HFFc6 (cell line): Measurements from ENCODE around the gene HSPA4. TPM values are rescaled to one million over a fixed set of nuclear protein-coding genes. Genes with fewer than 3 reads are reported as not detected.

Experiments
- DNase-seq: peaks from one replicate; pipeline ENCODE4 v3.0.0-alpha.2; 2018
- H3K27ac Mint-ChIP-seq: 2 replicates; pipeline ENCODE4 v1.8.0; 2020; ENCODE audit warnings: mild to moderate bottlenecking, mixed read lengths
- H3K27me3 Mint-ChIP-seq: 2 replicates; pipeline ENCODE4 v1.8.0; 2021; ENCODE audit warnings: mild to moderate bottlenecking, moderate library complexity, mixed read lengths; ENCODE audit not compliant: insufficient read depth
- H3K36me3 Mint-ChIP-seq: 2 replicates; pipeline ENCODE4 v1.8.0; 2021; ENCODE audit warnings: low read depth, mixed read lengths
- H3K4me1 Mint-ChIP-seq: 2 replicates; pipeline ENCODE4 v1.8.0; 2020; ENCODE audit warnings: low read depth, mixed read lengths
- H3K4me3 Mint-ChIP-seq: 2 replicates; pipeline ENCODE4 v1.8.0; 2020; ENCODE audit warnings: mild to moderate bottlenecking, moderate library complexity, mixed read lengths
- H3K9me3 Mint-ChIP-seq: 2 replicates; pipeline ENCODE4 v1.8.0; 2020; ENCODE audit warnings: mild to moderate bottlenecking, mixed read lengths
- total RNA-seq, 6 experiments: library from RNA; stranded (reverse); fragmentation: NEBNext Ultra II Directional; extraction: Animal tissue kit (Norgen Biotek cat#: 25700); gene quantifications; 2 replicates in 1 of 6; 3 replicates in 5 of 6; pipeline ENCODE4 v1.2.3, GENCODE V29; 2021
- TF ChIP-seq, protein P1 (sequence below): fragments of 200-600 bp; sonication (generic); IDR thresholded peaks from 2 replicates; pipeline ENCODE4 v1.5.0; 2021; ENCODE audit warnings: antibody characterized with exemption, mild to moderate bottlenecking

HSPA4 gene
- total RNA-seq, 6 experiments from 2014 or later = 181 to 235 (median 214) TPM

- Mint-ChIP-seq H3K36me3 (no peaks in the 10 kb centered on the region), H3K9me3 (no peaks in the 10 kb centered on the region), H3K27ac (no peak overlapping the region), H3K4me1 (no peaks in the 10 kb centered on the region; the same call in 1 of the 2 replicates), H3K4me3 (no peak overlapping the region), H3K27me3 (peaks cover 17% of the 10 kb centered on the region)
- TF ChIP-seq, protein P1, sequence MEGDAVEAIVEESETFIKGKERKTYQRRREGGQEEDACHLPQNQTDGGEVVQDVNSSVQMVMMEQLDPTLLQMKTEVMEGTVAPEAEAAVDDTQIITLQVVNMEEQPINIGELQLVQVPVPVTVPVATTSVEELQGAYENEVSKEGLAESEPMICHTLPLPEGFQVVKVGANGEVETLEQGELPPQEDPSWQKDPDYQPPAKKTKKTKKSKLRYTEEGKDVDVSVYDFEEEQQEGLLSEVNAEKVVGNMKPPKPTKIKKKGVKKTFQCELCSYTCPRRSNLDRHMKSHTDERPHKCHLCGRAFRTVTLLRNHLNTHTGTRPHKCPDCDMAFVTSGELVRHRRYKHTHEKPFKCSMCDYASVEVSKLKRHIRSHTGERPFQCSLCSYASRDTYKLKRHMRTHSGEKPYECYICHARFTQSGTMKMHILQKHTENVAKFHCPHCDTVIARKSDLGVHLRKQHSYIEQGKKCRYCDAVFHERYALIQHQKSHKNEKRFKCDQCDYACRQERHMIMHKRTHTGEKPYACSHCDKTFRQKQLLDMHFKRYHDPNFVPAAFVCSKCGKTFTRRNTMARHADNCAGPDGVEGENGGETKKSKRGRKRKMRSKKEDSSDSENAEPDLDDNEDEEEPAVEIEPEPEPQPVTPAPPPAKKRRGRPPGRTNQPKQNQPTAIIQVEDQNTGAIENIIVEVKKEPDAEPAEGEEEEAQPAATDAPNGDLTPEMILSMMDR = no peak
- no peak for DNase-seq
These were observed 73.1 kb downstream of the HSPA4 start for GRCh38 chr5:133124891-133125290.

DNA sequence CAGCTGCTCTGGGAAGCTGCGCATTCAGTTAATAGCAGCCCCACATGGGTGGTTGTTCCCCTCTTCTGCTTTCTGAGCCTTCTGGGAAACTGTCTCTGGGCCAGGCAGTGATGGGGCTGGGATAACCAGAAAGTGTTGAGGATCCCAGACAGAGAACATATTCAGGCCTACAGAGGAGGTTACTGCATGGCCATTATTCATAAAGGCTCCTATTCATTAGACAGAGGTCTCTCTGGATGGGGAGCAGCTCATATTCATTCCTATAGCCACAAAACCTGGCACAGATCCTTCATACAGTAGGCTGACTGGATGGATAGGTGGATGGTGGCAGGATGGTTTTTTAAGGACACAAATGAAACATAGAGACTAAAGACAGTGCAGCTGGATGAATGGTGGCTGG, 76.3 kb downstream of the HSPA4 start:
- Mint-ChIP-seq H3K27me3 (peaks cover 12% of the 10 kb centered on the region), H3K36me3 (no peaks in the 10 kb centered on the region), H3K27ac (no peak overlapping the region), H3K9me3 (no peaks in the 10 kb centered on the region), H3K4me3 (no peak overlapping the region), H3K4me1 (no peaks in the 10 kb centered on the region)
- no peak for DNase-seq
- TF ChIP-seq, protein P1 = no peak

GRCh38 chr5:133129289-133129688, 77.5 kb downstream of the HSPA4 start:
- no peak for DNase-seq
- Mint-ChIP-seq H3K9me3 (no peaks in the 10 kb centered on the region), H3K4me3 (no peak overlapping the region), H3K36me3 (no peaks in the 10 kb centered on the region), H3K4me1 (no peaks in the 10 kb centered on the region), H3K27me3 (peaks cover 12% of the 10 kb centered on the region; the same call in 1 of the 2 replicates), H3K27ac (no peak overlapping the region)
- TF ChIP-seq, protein P1 = no peak

DNA sequence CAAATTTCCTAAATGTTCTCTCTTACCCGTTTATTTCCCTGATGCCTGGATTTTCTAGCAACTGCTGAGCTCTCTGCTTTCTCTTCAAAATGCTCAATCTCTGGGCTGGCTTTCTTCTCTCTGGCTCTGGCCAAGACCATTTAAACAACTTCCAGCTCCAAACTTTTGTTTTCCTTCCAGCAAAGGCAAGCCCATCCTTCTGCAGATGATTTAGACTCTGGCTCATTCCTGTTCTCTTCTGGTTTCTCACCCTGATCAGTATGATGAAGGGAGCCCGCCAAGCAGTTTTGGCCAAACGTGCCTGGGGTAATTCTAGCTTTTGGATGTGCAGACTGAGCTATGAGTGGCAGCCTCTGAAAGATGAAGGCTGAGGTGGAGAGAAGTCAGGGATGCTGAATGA, 78.1 kb downstream of the HSPA4 start:
- no peak for DNase-seq
- Mint-ChIP-seq H3K27ac (no peak overlapping the region), H3K4me3 (no peak overlapping the region), H3K9me3 (no peaks in the 10 kb centered on the region), H3K36me3 (no peaks in the 10 kb centered on the region), H3K27me3 (peaks cover 12% of the 10 kb centered on the region; the same call in 1 of the 2 replicates), H3K4me1 (no peaks in the 10 kb centered on the region)
- TF ChIP-seq, protein P1 = no peak

DNA sequence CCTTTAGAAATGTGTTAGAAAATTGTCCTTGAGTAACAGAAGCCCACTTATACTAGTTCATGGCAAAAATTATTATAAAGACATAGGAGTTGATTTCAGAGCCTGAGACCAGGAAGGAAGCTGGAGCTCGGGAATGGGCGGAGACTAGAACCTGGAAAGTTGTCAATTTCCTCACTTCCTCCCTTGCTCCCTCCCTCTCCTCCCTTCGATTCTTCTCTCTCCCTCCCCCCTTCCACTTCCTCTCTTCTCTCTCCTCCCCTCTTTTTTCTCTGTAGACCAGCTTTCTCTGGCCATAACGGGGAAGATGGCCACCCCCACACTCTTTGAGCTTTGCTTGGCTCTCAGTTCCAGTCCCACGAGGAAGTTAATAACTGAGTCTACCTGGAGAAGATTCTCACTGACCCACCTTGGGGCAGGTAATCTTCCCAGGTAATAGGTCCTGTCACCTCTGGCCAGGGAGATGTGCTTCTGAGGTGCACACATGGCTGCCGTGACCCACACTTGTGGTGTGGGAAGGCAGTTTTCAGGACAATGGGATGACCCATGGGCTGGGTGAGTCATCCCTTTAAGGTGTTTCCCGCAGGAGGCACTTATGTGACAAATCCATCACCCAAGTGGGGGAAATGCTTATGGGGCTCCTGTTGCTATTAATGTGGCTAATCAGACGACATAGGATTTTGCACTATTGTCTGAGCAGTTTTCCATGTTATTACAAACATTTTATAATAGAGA, 78.7 kb downstream of the HSPA4 start:
- H3K4me1 Mint-ChIP-seq = no peaks in the 10 kb centered on the region
- no peak for DNase-seq
- H3K27me3 Mint-ChIP-seq = peaks cover 12% of the 10 kb centered on the region; the same call in 1 of the 2 replicates
- no peak overlapping the region for H3K4me3 Mint-ChIP-seq
- H3K36me3 Mint-ChIP-seq = no peaks in the 10 kb centered on the region
- TF ChIP-seq, protein P1 = no peak
- no peaks in the 10 kb centered on the region for H3K9me3 Mint-ChIP-seq
- H3K27ac Mint-ChIP-seq = no peak overlapping the region
